Neural cell (in vitro differentiated cells): ENCODE measurements around the gene ATP2A2. TPM values are rescaled to one million over a fixed set of nuclear protein-coding genes. Genes with fewer than 3 reads are reported as not detected.

ENCODE experiments used
- H2AFZ ChIP-seq: fragments of 200-600, 300-800 bp; sonication (generic), shearing (Covaris generic); 2 replicates; pipeline ENCODE4 v1.6.0; 2014; ENCODE audit warnings: low read depth, mild to moderate bottlenecking, antibody characterized with exemption, low read length, moderate library complexity
- H3F3A ChIP-seq: fragments of 200-600 bp; shearing (Covaris generic); 2 replicates; pipeline ENCODE4 v1.6.1; 2016; ENCODE audit warnings: mild to moderate bottlenecking, moderate library complexity, mixed read lengths, antibody characterized with exemption, low read length; ENCODE audit not compliant: insufficient read depth, poor library complexity, severe bottlenecking
- H3K27ac ChIP-seq: fragments of 200-600, 300-800 bp; sonication (generic), shearing (Covaris generic); 2 replicates; pipeline ENCODE4 v1.5.1; 2014; ENCODE audit warnings: mild to moderate bottlenecking, low read length, moderate library complexity
- H3K27me3 ChIP-seq: fragments of 300-800, 200-600 bp; sonication (generic), shearing (Covaris generic); 2 replicates; pipeline ENCODE4 v1.6.0; 2014; ENCODE audit warnings: mild to moderate bottlenecking, low read depth, low read length, moderate library complexity; ENCODE audit not compliant: insufficient read depth
- H3K36me3 ChIP-seq: fragments of 300-800, 200-600 bp; sonication (generic), shearing (Covaris generic); 2 replicates; pipeline ENCODE4 v1.5.1; 2014; ENCODE audit warnings: mild to moderate bottlenecking, antibody characterized with exemption, low read length, moderate library complexity; ENCODE audit not compliant: insufficient read depth
- H3K4me2 ChIP-seq: fragments of 300-800, 200-600 bp; sonication (generic), shearing (Covaris generic); 2 replicates; pipeline ENCODE4 v1.6.0; 2014; ENCODE audit warnings: mild to moderate bottlenecking, low read length
- H3K4me3 ChIP-seq: fragments of 300-800, 200-600 bp; sonication (generic), shearing (Covaris generic); 2 replicates; pipeline ENCODE4 v1.5.1; 2014; ENCODE audit warnings: mild to moderate bottlenecking, low read length, moderate library complexity
- H3K79me2 ChIP-seq: fragments of 200-600 bp; shearing (Covaris generic); replicated peaks from 2 replicates; pipeline ENCODE4 v1.6.0; 2014; ENCODE audit warnings: mild to moderate bottlenecking, low read length, moderate library complexity; ENCODE audit not compliant: insufficient read depth
- H3K9ac ChIP-seq: fragments of 300-800, 200-600 bp; sonication (generic), shearing (Covaris generic); 2 replicates; pipeline ENCODE4 v1.6.1; 2016; ENCODE audit warnings: mild to moderate bottlenecking, low read length, mixed read lengths
- H3K9me2 ChIP-seq: fragments of 200-600 bp; shearing (Covaris generic); 2 replicates; pipeline ENCODE4 v1.6.1; 2016; ENCODE audit warnings: mild to moderate bottlenecking, low read length, mixed read lengths; ENCODE audit not compliant: insufficient read depth
- H3K9me3 ChIP-seq: fragments of 200-600, 300-800 bp; sonication (generic), shearing (Covaris generic); 2 replicates; pipeline ENCODE4 v1.6.1; 2016; ENCODE audit warnings: mild to moderate bottlenecking, mixed run types, low read length, moderate library complexity, mixed read lengths
- H4K20me1 ChIP-seq: fragments of 200-600 bp; shearing (Covaris generic); 2 replicates; pipeline ENCODE4 v1.6.1; 2016; ENCODE audit warnings: mild to moderate bottlenecking, mixed run types; ENCODE audit not compliant: insufficient read depth
- CTCF ChIP-seq: fragments of 450-650 bp; IDR thresholded peaks from 2 replicates; pipeline ENCODE4 v1.5.1; 2014; ENCODE audit warnings: antibody characterized with exemption, mild to moderate bottlenecking, moderate library complexity; ENCODE audit not compliant: poor library complexity, severe bottlenecking
- EP300 ChIP-seq: fragments of 450-650 bp; conservative IDR thresholded peaks from 2 replicates; pipeline ENCODE4 v1.6.1; 2014; ENCODE audit warnings: antibody characterized with exemption, mild to moderate bottlenecking, moderate library complexity; ENCODE audit not compliant: poor library complexity, severe bottlenecking
- EZH2 ChIP-seq: fragments of 200-600, 300-800 bp; shearing (Covaris generic), sonication (generic); IDR thresholded peaks from 2 replicates; pipeline ENCODE4 v1.6.1; 2014; ENCODE audit warnings: antibody characterized with exemption, low read length, borderline replicate concordance, mild to moderate bottlenecking; ENCODE audit not compliant: insufficient read depth, poor library complexity, severe bottlenecking
- MXI1 ChIP-seq: fragments of 450-650 bp; conservative IDR thresholded peaks from 2 replicates; pipeline ENCODE4 v1.6.1; 2014; ENCODE audit warnings: antibody characterized with exemption, mild to moderate bottlenecking; ENCODE audit not compliant: poor library complexity, severe bottlenecking
- POLR2AphosphoS5 ChIP-seq: IDR thresholded peaks from 2 replicates; pipeline ENCODE4 v1.6.1; 2012
- RAD21 ChIP-seq: fragments of 450-650 bp; conservative IDR thresholded peaks from 2 replicates; pipeline ENCODE4 v1.6.1; 2014; ENCODE audit warnings: antibody characterized with exemption, mild to moderate bottlenecking, moderate library complexity
- REST ChIP-seq: IDR thresholded peaks from 2 replicates; pipeline ENCODE4 v1.6.1; 2012; ENCODE audit warnings: borderline replicate concordance
- SMC3 ChIP-seq: fragments of 450-650 bp; conservative IDR thresholded peaks from 2 replicates; pipeline ENCODE4 v1.6.1; 2014; ENCODE audit warnings: antibody characterized with exemption, mild to moderate bottlenecking, moderate library complexity; ENCODE audit not compliant: poor library complexity
- TAF1 ChIP-seq: IDR thresholded peaks from 2 replicates; pipeline ENCODE4 v1.6.1; 2012; ENCODE audit warnings: low read depth
- polyA plus RNA-seq: library from polyadenylated mRNA; depleted of rRNA; stranded (reverse); fragments of >200 nt; gene quantifications from 2 replicates; pipeline ENCODE4 v1.2.3, GENCODE V29; 2014

ATP2A2 gene
- polyA plus RNA-seq, 1 donor from 2014 or later = 49.0 TPM

- Histone ChIP-seq H3K36me3 (peaks cover 18% of the 10 kb centered on the region), H3K27ac (no peak overlapping the region), H3K79me2 (peaks cover 9% of the 10 kb centered on the region), H3K9me2 (no peaks in the 10 kb centered on the region), H3K9me3 (no peaks in the 10 kb centered on the region), H4K20me1 (no peaks in the 10 kb centered on the region), H3K9ac (no peak overlapping the region), H3K4me2 (no peak overlapping the region), H3F3A (no peaks in the 10 kb centered on the region), H3K4me3 (no peak overlapping the region), H2AFZ (no peak overlapping the region), H3K27me3 (no peaks in the 10 kb centered on the region)
- no peak for TF ChIP-seq TAF1
These were observed 54.5 kb downstream of the ATP2A2 start for GRCh38 chr12:110335481-110336045.

GRCh38 chr12:110337912-110338710 is 57.1 kb downstream of the ATP2A2 start:
- no peak overlapping the region for H3K27ac ChIP-seq
- no peaks in the 10 kb centered on the region for H3K79me2 ChIP-seq

GRCh38 chr12:110338754-110339153 is 57.7 kb downstream of the ATP2A2 start:
- H3K4me3 ChIP-seq = no peak overlapping the region
- H3K36me3 ChIP-seq = peaks cover 13% of the 10 kb centered on the region
- no peak overlapping the region for H3K27ac ChIP-seq
- TF ChIP-seq RAD21 (no peak), SMC3 (no peak), REST (no peak), MXI1 (no peak), TAF1 (no peak), EZH2 (no peak), POLR2AphosphoS5 (no peak), EP300 (no peak), CTCF (no peak)
- H3K27me3 ChIP-seq = no peaks in the 10 kb centered on the region
- no peaks in the 10 kb centered on the region for H3F3A ChIP-seq
- H3K9ac ChIP-seq = no peak overlapping the region
- no peaks in the 10 kb centered on the region for H4K20me1 ChIP-seq
- no peaks in the 10 kb centered on the region for H3K79me2 ChIP-seq
- H3K9me2 ChIP-seq = no peaks in the 10 kb centered on the region
- H3K4me2 ChIP-seq = no peak overlapping the region
- H3K9me3 ChIP-seq = no peaks in the 10 kb centered on the region
- no peak overlapping the region for H2AFZ ChIP-seq

More at GRCh38 chr12:110337912-110338710, 57.1 kb downstream of the ATP2A2 start:
- Histone ChIP-seq H3F3A (no peaks in the 10 kb centered on the region), H3K9ac (no peak overlapping the region), H3K9me2 (no peaks in the 10 kb centered on the region), H3K36me3 (peaks cover 13% of the 10 kb centered on the region), H3K27me3 (no peaks in the 10 kb centered on the region), H3K9me3 (no peaks in the 10 kb centered on the region), H4K20me1 (no peaks in the 10 kb centered on the region), H3K4me3 (no peak overlapping the region), H3K4me2 (no peak overlapping the region), H2AFZ (no peak overlapping the region)
- TF ChIP-seq TAF1 (no peak), POLR2AphosphoS5 (no peak), RAD21 (no peak)
